NB4 (cell line): ENCODE measurements around the gene GAA.

Source experiments
- DNase-seq: peaks from one replicate; pipeline ENCODE4 v3.0.0; 2010; ENCODE audit warnings: low read depth
- H3K4me3 ChIP-seq: one replicate; pipeline ENCODE4 v1.5.1; 2011; ENCODE audit warnings: mild to moderate bottlenecking, low read depth, low read length, moderate library complexity
- CTCF ChIP-seq: IDR thresholded peaks from one replicate; pipeline ENCODE4 v1.5.1; 2012; ENCODE audit warnings: low read depth, low read length
- MYC ChIP-seq: IDR thresholded peaks from 2 replicates; pipeline ENCODE4 v1.6.1; 2011; ENCODE audit warnings: low read depth, low read length
- POLR2A ChIP-seq: IDR thresholded peaks from 2 replicates; pipeline ENCODE4 v1.6.1; 2011; ENCODE audit warnings: mild to moderate bottlenecking; ENCODE audit not compliant: insufficient read length; ENCODE audit errors: extremely low read depth
- TF ChIP-seq, protein P1 (sequence below): IDR thresholded peaks from 2 replicates; pipeline ENCODE4 v1.6.1; 2011; ENCODE audit warnings: low read depth, low read length

GAA gene

GRCh38 chr17:80138856-80139426 lies 37.6 kb downstream of the GAA start:
- no peak for DNase-seq
- no peak overlapping the region for H3K4me3 ChIP-seq
- no peak for TF ChIP-seq CTCF
- no peak for TF ChIP-seq POLR2A
- TF ChIP-seq, protein P1, sequence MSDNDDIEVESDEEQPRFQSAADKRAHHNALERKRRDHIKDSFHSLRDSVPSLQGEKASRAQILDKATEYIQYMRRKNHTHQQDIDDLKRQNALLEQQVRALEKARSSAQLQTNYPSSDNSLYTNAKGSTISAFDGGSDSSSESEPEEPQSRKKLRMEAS, result no peak
- no peak for TF ChIP-seq MYC

DNA sequence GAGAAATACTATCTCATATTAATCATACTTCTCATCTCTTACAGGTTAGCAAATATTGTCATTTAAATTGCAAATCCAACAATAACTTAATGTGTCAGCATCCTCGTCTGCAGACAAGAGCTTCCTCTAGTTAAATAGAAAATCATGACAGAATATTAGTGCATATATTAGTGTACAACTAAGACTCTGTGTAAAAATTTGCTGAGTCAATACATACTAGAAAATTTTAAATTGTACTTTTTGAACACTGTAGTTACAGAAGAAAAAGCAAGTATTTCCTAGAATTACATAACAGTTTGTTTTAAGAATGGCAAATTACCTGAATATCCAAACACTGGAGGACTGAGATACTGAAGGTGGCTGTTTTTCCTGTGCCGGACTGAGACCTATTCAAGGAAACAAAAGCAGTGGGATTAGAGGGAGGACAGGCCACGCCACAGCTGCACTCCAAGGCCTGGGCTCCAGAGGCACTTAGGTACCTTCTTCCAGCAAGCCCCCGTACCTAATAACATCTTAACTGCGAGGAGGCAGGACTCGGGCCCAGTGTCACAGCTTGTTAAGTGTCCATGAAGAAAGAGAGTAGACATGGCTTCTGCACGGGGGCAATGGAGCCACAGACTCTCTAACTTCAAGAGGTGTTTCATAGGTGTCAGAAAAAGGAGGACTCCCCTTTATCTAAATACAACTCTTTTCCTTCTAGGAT lies 40.2 kb downstream of the GAA start:
- no peak for DNase-seq
- H3K4me3 ChIP-seq, result no peak overlapping the region
- TF ChIP-seq CTCF, result no peak
- TF ChIP-seq MYC, result no peak
- TF ChIP-seq POLR2A, result no peak
- TF ChIP-seq, protein P1, result no peak

DNA sequence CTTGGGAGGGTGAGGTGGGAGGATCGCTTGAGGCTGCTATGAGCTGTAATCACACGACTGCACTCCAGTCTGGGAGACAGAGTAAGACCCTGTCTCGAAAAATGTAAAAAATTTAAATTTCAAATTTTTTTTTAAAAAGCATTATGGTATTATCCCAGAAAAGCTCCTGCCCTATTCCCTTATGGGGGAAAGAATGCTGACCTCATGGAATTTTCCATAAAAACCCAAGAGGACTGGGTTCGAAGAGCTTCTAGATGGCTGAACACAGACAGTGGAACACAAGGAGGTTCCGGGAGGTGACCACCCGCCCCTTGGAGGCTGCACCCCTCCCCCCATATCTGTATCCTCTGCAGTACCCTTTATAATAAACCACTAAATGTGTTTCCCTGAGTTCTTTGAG lies 41.5 kb downstream of the GAA start:
- no peak overlapping the region for H3K4me3 ChIP-seq
- TF ChIP-seq MYC (no peak), CTCF (no peak), POLR2A (no peak)
- TF ChIP-seq, protein P1, result no peak
- DNase-seq, result no peak

GRCh38 chr17:80145076-80146075 lies 44.0 kb downstream of the GAA start:
- TF ChIP-seq, protein P1, result no peak
- no peak for TF ChIP-seq POLR2A
- no peak for TF ChIP-seq MYC
- TF ChIP-seq CTCF, result no peak
- no peak for DNase-seq
- peak overlapping the region; percentile 89 for H3K4me3 ChIP-seq

GRCh38 chr17:80146121-80147034 lies 45.0 kb downstream of the GAA start:
- peak; percentile 34 for DNase-seq
- TF ChIP-seq POLR2A (no peak), CTCF (no peak), MYC (no peak)
- TF ChIP-seq, protein P1, result no peak
- H3K4me3 ChIP-seq, result peak overlapping the region; percentile 89
